ENCODE measurements around the gene CACNA2D1. TPM values are rescaled to one million over a fixed set of nuclear protein-coding genes. Genes with fewer than 3 reads are reported as not detected.

CACNA2D1 gene
- total RNA-seq, 1 donor from 2014 or later, result 1.5 TPM

DNA sequence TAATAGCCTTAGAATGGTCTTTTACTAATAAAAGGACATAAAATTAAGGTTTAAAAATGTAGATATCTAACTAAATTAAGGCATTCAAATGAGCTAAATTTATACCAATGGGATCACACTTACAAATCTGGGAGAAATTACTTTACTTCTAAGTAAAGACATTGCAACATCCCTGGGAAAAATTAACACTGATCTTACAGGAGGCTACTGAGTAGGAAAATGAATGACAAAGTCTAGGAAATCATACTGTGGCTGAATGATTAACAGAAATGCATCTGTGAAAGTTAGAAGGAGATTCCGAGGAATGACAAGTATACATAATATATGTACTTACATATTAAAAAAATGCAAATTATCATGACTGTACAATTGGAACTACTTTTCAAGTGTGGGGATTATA, 38.3 kb downstream of the CACNA2D1 start:
- Histone ChIP-seq H4K20me1 (ENCODE audit: low read depth) (no peaks in the 10 kb centered on the region), H3K9ac (no peak overlapping the region), H3K4me3 (no peak overlapping the region), H2AFZ (replicated peaks) (no peak overlapping the region), H3K4me1 (no peaks in the 10 kb centered on the region), H3K27ac (no peak overlapping the region), H3F3A (ENCODE audit: low read depth) (no peaks in the 10 kb centered on the region), H3K9me3 (ENCODE audit: low read depth) (no peaks in the 10 kb centered on the region), H3K27me3 (no peaks in the 10 kb centered on the region), H3K79me2 (ENCODE audit: low read depth) (no peaks in the 10 kb centered on the region), H3K4me2 (no peak overlapping the region), H3K36me3 (no peaks in the 10 kb centered on the region)
- Mint-ChIP-seq H3K9me3 (peaks cover 5% of the 10 kb centered on the region), H3K27me3 (ENCODE audit: insufficient read depth, low read depth) (peaks cover under 1% of the 10 kb centered on the region), H3K4me3 (no peak overlapping the region), H3K36me3 (peaks cover 7% of the 10 kb centered on the region), H3K4me1 (peaks cover 2% of the 10 kb centered on the region), H3K27ac (no peak overlapping the region)
- TF ChIP-seq EZH2phosphoT487 (IDR thresholded peaks at IDR 0.05) (no peak), EZH2 (IDR thresholded peaks at IDR 0.05) (no peak)
- TF ChIP-seq, protein P1, sequence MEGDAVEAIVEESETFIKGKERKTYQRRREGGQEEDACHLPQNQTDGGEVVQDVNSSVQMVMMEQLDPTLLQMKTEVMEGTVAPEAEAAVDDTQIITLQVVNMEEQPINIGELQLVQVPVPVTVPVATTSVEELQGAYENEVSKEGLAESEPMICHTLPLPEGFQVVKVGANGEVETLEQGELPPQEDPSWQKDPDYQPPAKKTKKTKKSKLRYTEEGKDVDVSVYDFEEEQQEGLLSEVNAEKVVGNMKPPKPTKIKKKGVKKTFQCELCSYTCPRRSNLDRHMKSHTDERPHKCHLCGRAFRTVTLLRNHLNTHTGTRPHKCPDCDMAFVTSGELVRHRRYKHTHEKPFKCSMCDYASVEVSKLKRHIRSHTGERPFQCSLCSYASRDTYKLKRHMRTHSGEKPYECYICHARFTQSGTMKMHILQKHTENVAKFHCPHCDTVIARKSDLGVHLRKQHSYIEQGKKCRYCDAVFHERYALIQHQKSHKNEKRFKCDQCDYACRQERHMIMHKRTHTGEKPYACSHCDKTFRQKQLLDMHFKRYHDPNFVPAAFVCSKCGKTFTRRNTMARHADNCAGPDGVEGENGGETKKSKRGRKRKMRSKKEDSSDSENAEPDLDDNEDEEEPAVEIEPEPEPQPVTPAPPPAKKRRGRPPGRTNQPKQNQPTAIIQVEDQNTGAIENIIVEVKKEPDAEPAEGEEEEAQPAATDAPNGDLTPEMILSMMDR (IDR thresholded peaks at IDR 0.05), result no peak
- no peak for DNase-seq (ENCODE audit: low spot score)

DNA sequence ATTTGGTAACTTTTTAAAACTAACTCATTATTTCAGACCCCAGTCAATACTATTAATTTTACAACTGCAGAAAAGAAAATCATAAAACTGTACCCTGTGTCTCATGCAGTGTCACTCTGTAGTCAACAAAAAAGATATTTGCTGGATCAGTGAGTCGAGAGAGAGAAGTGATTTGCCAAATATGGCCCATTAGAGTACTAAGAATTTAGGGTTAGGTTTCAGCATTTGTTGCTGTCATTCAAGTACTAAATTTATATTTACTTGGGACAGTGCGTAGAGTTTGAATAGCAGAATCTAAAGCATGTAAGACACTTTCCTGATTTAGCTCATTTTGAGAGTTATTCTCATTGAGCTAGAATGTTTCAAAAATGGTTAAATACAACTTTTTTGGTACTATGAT, 38.9 kb downstream of the CACNA2D1 start:
- H3K27ac Mint-ChIP-seq, result no peak overlapping the region
- no peak overlapping the region for H2AFZ ChIP-seq (replicated peaks)
- no peak overlapping the region for H3K9ac ChIP-seq
- H3F3A ChIP-seq (ENCODE audit: low read depth), result no peaks in the 10 kb centered on the region
- H3K79me2 ChIP-seq (ENCODE audit: low read depth), result no peaks in the 10 kb centered on the region
- no peaks in the 10 kb centered on the region for H3K4me1 ChIP-seq
- H3K27me3 Mint-ChIP-seq (ENCODE audit: insufficient read depth, low read depth), result no peaks in the 10 kb centered on the region
- H3K36me3 Mint-ChIP-seq, result peaks cover 9% of the 10 kb centered on the region
- no peaks in the 10 kb centered on the region for H3K36me3 ChIP-seq
- H3K4me3 Mint-ChIP-seq, result no peak overlapping the region
- peaks cover 7% of the 10 kb centered on the region for H3K9me3 Mint-ChIP-seq
- H3K4me3 ChIP-seq, result no peak overlapping the region
- H3K27me3 ChIP-seq, result no peaks in the 10 kb centered on the region
- H3K4me2 ChIP-seq, result no peak overlapping the region
- H4K20me1 ChIP-seq (ENCODE audit: low read depth), result no peaks in the 10 kb centered on the region
- no peaks in the 10 kb centered on the region for H3K9me3 ChIP-seq (ENCODE audit: low read depth)
- H3K4me1 Mint-ChIP-seq, result peaks cover 2% of the 10 kb centered on the region
- H3K27ac ChIP-seq, result no peak overlapping the region
- TF ChIP-seq EZH2phosphoT487 (IDR thresholded peaks at IDR 0.05) (no peak), EZH2 (IDR thresholded peaks at IDR 0.05) (no peak)
- TF ChIP-seq, protein P1 (IDR thresholded peaks at IDR 0.05), result no peak
- DNase-seq (ENCODE audit: low spot score), result no peak

DNA sequence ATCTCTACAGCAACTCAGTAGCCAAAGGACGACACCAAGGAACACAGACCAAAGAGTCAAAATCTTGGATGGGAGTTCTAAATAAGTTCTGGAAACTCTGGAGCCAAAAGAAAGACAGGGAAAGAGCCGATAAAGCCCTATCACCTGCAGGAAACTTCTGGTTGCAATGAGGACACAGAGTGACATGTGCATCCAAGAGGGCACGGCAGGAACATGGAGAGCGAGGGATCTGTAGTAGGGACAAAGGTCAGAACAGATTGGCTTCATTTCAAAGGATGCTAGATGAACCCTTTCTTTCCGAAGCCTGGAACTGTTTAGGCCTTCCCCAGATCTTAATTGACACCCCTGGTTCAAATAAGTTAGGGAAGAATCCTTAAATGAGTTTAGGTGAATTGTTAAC, 39.5 kb downstream of the CACNA2D1 start:
- H2AFZ ChIP-seq (replicated peaks), result peak overlapping the region; percentile 37
- no peak for DNase-seq (ENCODE audit: low spot score)
- H3K4me2 ChIP-seq, result no peak overlapping the region
- no peaks in the 10 kb centered on the region for H3F3A ChIP-seq (ENCODE audit: low read depth)
- no peak overlapping the region for H3K4me3 ChIP-seq
- no peaks in the 10 kb centered on the region for H3K79me2 ChIP-seq (ENCODE audit: low read depth)
- Mint-ChIP-seq H3K4me1 (peaks cover 2% of the 10 kb centered on the region), H3K36me3 (peaks cover 9% of the 10 kb centered on the region), H3K27me3 (ENCODE audit: insufficient read depth, low read depth) (no peaks in the 10 kb centered on the region), H3K4me3 (no peak overlapping the region), H3K9me3 (peaks cover 8% of the 10 kb centered on the region), H3K27ac (no peak overlapping the region)
- TF ChIP-seq EZH2 (IDR thresholded peaks at IDR 0.05), result no peak
- TF ChIP-seq, protein P1 (IDR thresholded peaks at IDR 0.05), result no peak
- TF ChIP-seq EZH2phosphoT487 (IDR thresholded peaks at IDR 0.05), result no peak
- H4K20me1 ChIP-seq (ENCODE audit: low read depth), result no peaks in the 10 kb centered on the region
- H3K36me3 ChIP-seq, result no peaks in the 10 kb centered on the region
- no peak overlapping the region for H3K27ac ChIP-seq
- H3K9me3 ChIP-seq (ENCODE audit: low read depth), result no peaks in the 10 kb centered on the region
- H3K4me1 ChIP-seq, result no peaks in the 10 kb centered on the region
- H3K27me3 ChIP-seq, result no peaks in the 10 kb centered on the region
- H3K9ac ChIP-seq, result no peak overlapping the region

All from neural progenitor cell (in vitro differentiated cells).